SK-N-MC (cell line): Measurements from ENCODE around the gene EIF4EBP2.

ENCODE experiments used
- DNase-seq: peaks from one replicate; pipeline ENCODE4 v3.0.0-alpha.2; 2011; ENCODE audit warnings: low read depth, low spot score
- H3K27ac ChIP-seq: fragments of 200-600 bp; sonication (generic); 2 replicates; pipeline ENCODE4 v1.5.1; 2016; ENCODE audit warnings: mixed run types
- H3K36me3 ChIP-seq: fragments of 200-600 bp; sonication (generic); 2 replicates; pipeline ENCODE4 v1.6.1; 2017; ENCODE audit warnings: antibody characterized with exemption, low read length, mixed read lengths; ENCODE audit not compliant: insufficient read depth
- H3K4me3 ChIP-seq: fragments of 200-600 bp; sonication (generic); 2 replicates; pipeline ENCODE4 v1.5.1; 2016
- H3K9ac ChIP-seq: fragments of 200-600 bp; sonication (generic); 2 replicates; pipeline ENCODE4 v1.8.0; 2017; ENCODE audit warnings: mixed run types, mixed read lengths; ENCODE audit not compliant: insufficient read length
- H3K9me3 ChIP-seq: fragments of 200-600 bp; sonication (generic); 2 replicates; pipeline ENCODE4 v1.6.1; 2017; ENCODE audit warnings: low read depth, mild to moderate bottlenecking, antibody characterized with exemption, low read length, moderate library complexity, mixed read lengths
- EZH2 ChIP-seq: fragments of 200-600 bp; sonication (generic); IDR thresholded peaks from one replicate; pipeline ENCODE4 v1.6.1; 2017; ENCODE audit warnings: antibody characterized with exemption
- FOXP2 ChIP-seq: optimal IDR thresholded peaks from 2 replicates; pipeline ENCODE3; 2011; ENCODE audit warnings: mild to moderate bottlenecking, moderate library complexity; ENCODE audit not compliant: insufficient read depth; ENCODE audit errors: extremely low read length, control extremely low read depth
- POLR2AphosphoS5 ChIP-seq: IDR thresholded peaks from 2 replicates; pipeline ENCODE4 v1.6.1; 2012; ENCODE audit warnings: mild to moderate bottlenecking, low read depth, low read length, borderline replicate concordance

EIF4EBP2 gene

GRCh38 chr10:70461397-70462348, 57.7 kb downstream of the EIF4EBP2 start:
- Histone ChIP-seq H3K9ac (no peak overlapping the region), H3K36me3 (no peaks in the 10 kb centered on the region), H3K9me3 (no peaks in the 10 kb centered on the region), H3K27ac (no peak overlapping the region), H3K4me3 (no peak overlapping the region)
- TF ChIP-seq POLR2AphosphoS5 (no peak), FOXP2 (no peak), EZH2 (no peak)
- no peak for DNase-seq

- Histone ChIP-seq H3K9me3 (no peaks in the 10 kb centered on the region), H3K4me3 (no peak overlapping the region), H3K36me3 (no peaks in the 10 kb centered on the region), H3K27ac (no peak overlapping the region), H3K9ac (no peak overlapping the region)
- TF ChIP-seq EZH2 (no peak), FOXP2 (no peak), POLR2AphosphoS5 (no peak)
- no peak for DNase-seq
Observed at GRCh38 chr10:70462349-70462984, 58.5 kb downstream of the EIF4EBP2 start.

- no peak overlapping the region for H3K9ac ChIP-seq
- H3K4me3 ChIP-seq: no peak overlapping the region
- no peak for TF ChIP-seq POLR2AphosphoS5
- TF ChIP-seq FOXP2: no peak
- TF ChIP-seq EZH2: no peak
- no peaks in the 10 kb centered on the region for H3K36me3 ChIP-seq
- DNase-seq: no peak
- no peaks in the 10 kb centered on the region for H3K9me3 ChIP-seq
- no peak overlapping the region for H3K27ac ChIP-seq
Observed at GRCh38 chr10:70465278-70465677, 61.3 kb downstream of the EIF4EBP2 start.

GRCh38 chr10:70465832-70466231, 61.9 kb downstream of the EIF4EBP2 start:
- Histone ChIP-seq H3K4me3 (no peak overlapping the region), H3K36me3 (no peaks in the 10 kb centered on the region), H3K9me3 (no peaks in the 10 kb centered on the region), H3K9ac (no peak overlapping the region), H3K27ac (no peak overlapping the region)
- no peak for DNase-seq
- TF ChIP-seq EZH2 (no peak), FOXP2 (no peak), POLR2AphosphoS5 (no peak)

- Histone ChIP-seq H3K27ac (no peak overlapping the region), H3K9ac (no peak overlapping the region), H3K9me3 (no peaks in the 10 kb centered on the region), H3K4me3 (no peak overlapping the region), H3K36me3 (no peaks in the 10 kb centered on the region)
- no peak for DNase-seq
- TF ChIP-seq FOXP2: no peak
- TF ChIP-seq POLR2AphosphoS5: no peak
- TF ChIP-seq EZH2: no peak
Observed at GRCh38 chr10:70466951-70467350, 63.0 kb downstream of the EIF4EBP2 start.

- Histone ChIP-seq H3K27ac (no peak overlapping the region), H3K9ac (no peak overlapping the region), H3K9me3 (no peaks in the 10 kb centered on the region), H3K36me3 (no peaks in the 10 kb centered on the region), H3K4me3 (no peak overlapping the region)
- TF ChIP-seq FOXP2: no peak
- DNase-seq: no peak
Observed at GRCh38 chr10:70472799-70473454, 69.0 kb downstream of the EIF4EBP2 start.

- Histone ChIP-seq H3K27ac (no peak overlapping the region), H3K9ac (no peak overlapping the region), H3K36me3 (no peaks in the 10 kb centered on the region), H3K4me3 (no peak overlapping the region), H3K9me3 (no peaks in the 10 kb centered on the region)
- no peak for DNase-seq
- no peak for TF ChIP-seq FOXP2
- TF ChIP-seq POLR2AphosphoS5: no peak
- TF ChIP-seq EZH2: no peak
Observed at GRCh38 chr10:70474780-70475179, 70.8 kb downstream of the EIF4EBP2 start.

GRCh38 chr10:70475661-70476060, 71.7 kb downstream of the EIF4EBP2 start:
- Histone ChIP-seq H3K9ac (no peak overlapping the region), H3K4me3 (no peak overlapping the region), H3K9me3 (no peaks in the 10 kb centered on the region), H3K27ac (no peak overlapping the region), H3K36me3 (no peaks in the 10 kb centered on the region)
- no peak for DNase-seq
- no peak for TF ChIP-seq POLR2AphosphoS5
- no peak for TF ChIP-seq FOXP2
